K562 (cell line): Measurements from ENCODE around the gene IKZF3. TPM values are rescaled to one million over a fixed set of nuclear protein-coding genes. Genes with fewer than 3 reads are reported as not detected.

Experiments used
- DPF2 ChIP-seq: fragments of 450-650 bp; IDR thresholded peaks from 2 replicates; pipeline ENCODE4 v1.6.1; 2016
- ELK1 ChIP-seq: sonication (generic); formaldehyde crosslinking; IDR thresholded peaks from 2 replicates; pipeline ENCODE4 v1.8.1; 2022; ENCODE audit warnings: missing genetic modification reagents
- EWSR1 ChIP-seq: fragments of 450-650 bp; IDR thresholded peaks from 2 replicates; pipeline ENCODE4 v1.6.1; 2018; ENCODE audit warnings: borderline replicate concordance, mild to moderate bottlenecking, low read depth, moderate library complexity; ENCODE audit not compliant: partially characterized antibody
- FOXP4 ChIP-seq: sonication (generic); formaldehyde crosslinking; IDR thresholded peaks from 2 replicates; pipeline ENCODE4 v1.8.0; 2022; ENCODE audit warnings: mild to moderate bottlenecking, missing genetic modification reagents, borderline replicate concordance
- GTF2B ChIP-seq: IDR thresholded peaks from 2 replicates; pipeline ENCODE4 v1.6.1; 2011; ENCODE audit not compliant: insufficient read length; ENCODE audit errors: extremely low read depth
- MBD2 ChIP-seq: sonication (generic); IDR thresholded peaks from 2 replicates; pipeline ENCODE4 v1.6.1; 2016; ENCODE audit warnings: low read depth, borderline replicate concordance
- NFE2L1 ChIP-seq: fragments of 450-650 bp; IDR thresholded peaks from 2 replicates; pipeline ENCODE4 v1.6.1; 2016; ENCODE audit warnings: missing genetic modification characterization, low read depth, mild to moderate bottlenecking, missing compliant biosample characterization, moderate library complexity, borderline replicate concordance
- PBX2 ChIP-seq, 2 experiments: IDR thresholded peaks in 1 of 2; conservative IDR thresholded peaks in 1 of 2; 2 replicates each; pipeline ENCODE4 v1.6.1; 2016; ENCODE audit warnings: low read depth in 2 of 2, mild to moderate bottlenecking in 1 of 2, missing compliant biosample characterization in 1 of 2, missing genetic modification characterization in 1 of 2, moderate library complexity in 1 of 2
- POLR3G ChIP-seq: IDR thresholded peaks from 2 replicates; pipeline ENCODE4 v1.6.1; 2011; ENCODE audit not compliant: insufficient read length, insufficient replicate concordance; ENCODE audit errors: extremely low read depth
- PYGO2 ChIP-seq: fragments of 450-650 bp; IDR thresholded peaks from 2 replicates; pipeline ENCODE4 v1.6.1; 2016; ENCODE audit warnings: mild to moderate bottlenecking, missing genetic modification characterization, moderate library complexity, missing compliant biosample characterization
- RCOR1 ChIP-seq, 2 experiments: IDR thresholded peaks; 2 replicates each; pipeline ENCODE4 v1.6.1; 2012; ENCODE audit warnings: low read depth in 2 of 2, low read length in 2 of 2, borderline replicate concordance in 1 of 2, improper control_type of control experiment in 1 of 2
- YY1 ChIP-seq, 3 experiments: IDR thresholded peaks; 2 replicates each; pipeline ENCODE4 v1.6.1; 2011; ENCODE audit warnings: low read length in 2 of 3, mild to moderate bottlenecking in 2 of 3, moderate library complexity in 2 of 3, borderline replicate concordance in 1 of 3, control low read depth in 1 of 3, low read depth in 1 of 3; ENCODE audit not compliant: insufficient read depth in 3 of 3, insufficient replicate concordance in 2 of 3, control insufficient read depth in 1 of 3, insufficient read length in 1 of 3; ENCODE audit errors: extremely low read depth in 1 of 3
- ZBTB43 ChIP-seq: sonication (generic); formaldehyde crosslinking; IDR thresholded peaks from 2 replicates; pipeline ENCODE4 v1.8.0; 2023; ENCODE audit warnings: mild to moderate bottlenecking, missing genetic modification reagents
- ZNF511 ChIP-seq: sonication (generic); formaldehyde crosslinking; IDR thresholded peaks from 2 replicates; pipeline ENCODE4 v1.8.0; 2022; ENCODE audit warnings: mild to moderate bottlenecking, missing genetic modification reagents
- ZNF586 ChIP-seq: fragments of 450-650 bp; formaldehyde crosslinking; conservative IDR thresholded peaks from 2 replicates; pipeline ENCODE4 v1.4.0; 2020; ENCODE audit warnings: mild to moderate bottlenecking, moderate library complexity
- polyA plus RNA-seq, 8 experiments: library from polyadenylated mRNA; depleted of rRNA in 4 of 8; stranded (reverse) in 5 of 8; unstranded in 3 of 8; fragments of >200 nt; fragmentation: Nextera tagmentation in 2 of 8; fragmentation: Illumina TruSeq in 1 of 8; extraction: Ambion mirVana in 2 of 8; extraction: Trizol in 1 of 8; gene quantifications; 2 replicates each; pipeline versions ENCODE4 v1.2.1 to v1.2.3, GENCODE V29; 2011 to 2014; ENCODE audit warnings: inconsistent platforms in 1 of 8, missing spikeins in 1 of 8
- total RNA-seq, 7 experiments: library from RNA; depleted of rRNA in 6 of 7; stranded (reverse); fragments of >200 nt in 6 of 7; fragmentation: Illumina TruSeq in 2 of 7; extraction: Trizol in 2 of 7; gene quantifications; 2 replicates each; pipeline versions ENCODE4 v1.2.1 to v1.2.3, GENCODE V29; 2011 to 2021; ENCODE audit warnings: low replicate concordance in 1 of 7

Gene IKZF3
- total and polyA plus RNA-seq, 9 of the 15 experiments (the other 6 are each of a cell fraction or from before 2014, with no cell fraction given) = 0.06 to 1.6 (median 0.62) TPM

GRCh38 chr17:39722965-39723848 is 140.9 kb downstream of the IKZF3 start (continued):
- no peak for TF ChIP-seq PBX2 (CRISPR knock-in tag; IDR thresholded peaks at IDR 0.05; ENCODE audit: low read depth)
- TF ChIP-seq PBX2 (tag; conservative IDR thresholded peaks at IDR 0.05; ENCODE audit: low read depth) = no peak
- no peak for TF ChIP-seq GTF2B
- TF ChIP-seq NFE2L1 = no peak
- no peak for TF ChIP-seq ELK1 (CRISPR knock-in tag)
- TF ChIP-seq YY1 (IDR thresholded peaks at IDR 0.05; ENCODE audit: borderline replicate concordance in 1 of 3, control insufficient read depth in 1 of 3, extremely low read depth in 1 of 3, insufficient read depth in 3 of 3, insufficient read length in 1 of 3, insufficient replicate concordance in 2 of 3, low read depth in 1 of 3, low read length in 2 of 3) = no peak
- no peak for TF ChIP-seq ZNF511 (CRISPR knock-in tag)
- no peak for TF ChIP-seq POLR3G
- TF ChIP-seq RCOR1 (IDR thresholded peaks at IDR 0.05; ENCODE audit: borderline replicate concordance in 1 of 2, low read depth in 2 of 2, low read length in 2 of 2) = no peak; a peak in 1 of 4 replicates
- TF ChIP-seq FOXP4 (CRISPR knock-in tag) = no peak
- no peak for TF ChIP-seq DPF2
- no peak for TF ChIP-seq EWSR1
- peak; percentile 21; the same call in 1 of the 2 replicates for TF ChIP-seq MBD2
- TF ChIP-seq PYGO2 = no peak
- no peak for TF ChIP-seq ZBTB43 (CRISPR knock-in tag)
- no peak for TF ChIP-seq ZNF586 (CRISPR knock-in tag)
